SK-N-SH treated with all-trans-retinoic acid at 6 μM for 48 hours (cell line): Measurements from ENCODE around the gene HS6ST3.

Source experiments
- ATAC-seq: fragments of 200-7000 bp; cut with Tn5 transposase; 3 replicates; pipeline ENCODE4 v1.9.1; 2020; ENCODE audit warnings: mild to moderate bottlenecking, moderate library complexity
- ARNTL ChIP-seq: fragments of 450-650 bp; formaldehyde crosslinking; IDR thresholded peaks from 2 replicates; pipeline ENCODE4 v1.5.0; 2020; ENCODE audit warnings: low read depth, mild to moderate bottlenecking, moderate library complexity, borderline replicate concordance
- BACH2 ChIP-seq: fragments of 250-450 bp; sonication (Bioruptor Pico); IDR thresholded peaks from 2 replicates; pipeline ENCODE4 v1.9.0; 2021; ENCODE audit warnings: mild to moderate bottlenecking, borderline replicate concordance
- CREB5 ChIP-seq: fragments of 250-450 bp; sonication (Bioruptor Pico); IDR thresholded peaks from 2 replicates; pipeline ENCODE4 v1.5.1; 2020; ENCODE audit warnings: low read depth, mild to moderate bottlenecking, moderate library complexity
- CSDC2 ChIP-seq: fragments of 250-450 bp; sonication (Bioruptor Pico); IDR thresholded peaks from 2 replicates; pipeline ENCODE4 v1.5.0; 2020; ENCODE audit warnings: mild to moderate bottlenecking, moderate library complexity
- ESRRG ChIP-seq: fragments of 250-450 bp; sonication (Bioruptor Pico); IDR thresholded peaks from 2 replicates; pipeline ENCODE4 v1.6.1; 2021; ENCODE audit warnings: mild to moderate bottlenecking
- GLIS3 ChIP-seq: fragments of 250-450 bp; sonication (Bioruptor Pico); IDR thresholded peaks from 2 replicates; pipeline ENCODE4 v1.5.0; 2020; ENCODE audit warnings: mild to moderate bottlenecking, moderate library complexity
- ISL1 ChIP-seq: fragments of 250-450 bp; sonication (Bioruptor Pico); IDR thresholded peaks from 2 replicates; pipeline ENCODE4 v2.1.2; 2022; ENCODE audit warnings: mild to moderate bottlenecking, moderate library complexity
- OSR1 ChIP-seq: fragments of 250-450 bp; sonication (Bioruptor Pico); IDR thresholded peaks from 2 replicates; pipeline ENCODE4 v1.8.0; 2022; ENCODE audit warnings: moderate library complexity, mild to moderate bottlenecking, inconsistent platforms
- PPARA ChIP-seq: fragments of 250-450 bp; sonication (Bioruptor Pico); IDR thresholded peaks from 2 replicates; pipeline ENCODE4 v1.5.0; 2020; ENCODE audit warnings: mild to moderate bottlenecking, borderline replicate concordance
- RARB ChIP-seq: fragments of 250-450 bp; sonication (Bioruptor Pico); IDR thresholded peaks from 2 replicates; pipeline ENCODE4 v1.8.0; 2021; ENCODE audit warnings: mild to moderate bottlenecking, moderate library complexity
- SNAI2 ChIP-seq: fragments of 250-450 bp; sonication (Bioruptor Pico); IDR thresholded peaks from 2 replicates; pipeline ENCODE4 v1.5.0; 2020; ENCODE audit warnings: mild to moderate bottlenecking, moderate library complexity
- TCF4 ChIP-seq: fragments of 250-450 bp; sonication (Bioruptor Pico); IDR thresholded peaks from 2 replicates; pipeline ENCODE4 v1.8.0; 2021; ENCODE audit warnings: mild to moderate bottlenecking, moderate library complexity, borderline replicate concordance
- ZC3H10 ChIP-seq: fragments of 250-450 bp; sonication (Bioruptor Pico); IDR thresholded peaks from 2 replicates; pipeline ENCODE4 v1.5.1; 2021; ENCODE audit warnings: mild to moderate bottlenecking, moderate library complexity
- ZFP3 ChIP-seq: fragments of 250-450 bp; sonication (Bioruptor Pico); IDR thresholded peaks from 2 replicates; pipeline ENCODE4 v1.5.0; 2020; ENCODE audit warnings: mild to moderate bottlenecking, moderate library complexity
- ZNF565 ChIP-seq: fragments of 450-650 bp; formaldehyde crosslinking; conservative IDR thresholded peaks from 2 replicates; pipeline ENCODE4 v1.5.0; 2020; ENCODE audit warnings: low read depth, mild to moderate bottlenecking, moderate library complexity
- ZNF70 ChIP-seq: fragments of 450-650 bp; formaldehyde crosslinking; IDR thresholded peaks from 2 replicates; pipeline ENCODE4 v1.5.0; 2020; ENCODE audit warnings: mild to moderate bottlenecking, moderate library complexity
- ZNF8 ChIP-seq: fragments of 450-650 bp; formaldehyde crosslinking; IDR thresholded peaks from 2 replicates; pipeline ENCODE4 v1.5.0; 2020; ENCODE audit warnings: mild to moderate bottlenecking, moderate library complexity
- TF ChIP-seq, protein P1 (sequence below): fragments of 250-450 bp; sonication (Bioruptor Pico); IDR thresholded peaks from 2 replicates; pipeline ENCODE4 v1.8.0; 2020; ENCODE audit warnings: mild to moderate bottlenecking, moderate library complexity, borderline replicate concordance
- TF ChIP-seq, protein P2 (sequence below): fragments of 250-450 bp; sonication (Bioruptor Pico); IDR thresholded peaks from 2 replicates; pipeline ENCODE4 v1.5.0; 2020; ENCODE audit warnings: mild to moderate bottlenecking, moderate library complexity
- TF ChIP-seq, protein P3 (sequence below): fragments of 250-450 bp; sonication (Bioruptor Pico); IDR thresholded peaks from 2 replicates; pipeline ENCODE4 v1.5.1; 2021; ENCODE audit warnings: mild to moderate bottlenecking, moderate library complexity

HS6ST3 gene

GRCh38 chr13:96338030-96338429 is 248.1 kb downstream of the HS6ST3 start (continued):
- no peak for TF ChIP-seq PPARA (CRISPR knock-in tag)

- TF ChIP-seq SNAI2 (CRISPR knock-in tag) (no peak), PPARA (CRISPR knock-in tag) (no peak), GLIS3 (no peak), ZFP3 (CRISPR knock-in tag) (no peak), ESRRG (CRISPR knock-in tag) (no peak), BACH2 (CRISPR knock-in tag) (no peak), ZNF565 (CRISPR knock-in tag) (no peak)
- no peak for ATAC-seq
These were observed 252.4 kb downstream of the HS6ST3 start for GRCh38 chr13:96342286-96342685.

DNA sequence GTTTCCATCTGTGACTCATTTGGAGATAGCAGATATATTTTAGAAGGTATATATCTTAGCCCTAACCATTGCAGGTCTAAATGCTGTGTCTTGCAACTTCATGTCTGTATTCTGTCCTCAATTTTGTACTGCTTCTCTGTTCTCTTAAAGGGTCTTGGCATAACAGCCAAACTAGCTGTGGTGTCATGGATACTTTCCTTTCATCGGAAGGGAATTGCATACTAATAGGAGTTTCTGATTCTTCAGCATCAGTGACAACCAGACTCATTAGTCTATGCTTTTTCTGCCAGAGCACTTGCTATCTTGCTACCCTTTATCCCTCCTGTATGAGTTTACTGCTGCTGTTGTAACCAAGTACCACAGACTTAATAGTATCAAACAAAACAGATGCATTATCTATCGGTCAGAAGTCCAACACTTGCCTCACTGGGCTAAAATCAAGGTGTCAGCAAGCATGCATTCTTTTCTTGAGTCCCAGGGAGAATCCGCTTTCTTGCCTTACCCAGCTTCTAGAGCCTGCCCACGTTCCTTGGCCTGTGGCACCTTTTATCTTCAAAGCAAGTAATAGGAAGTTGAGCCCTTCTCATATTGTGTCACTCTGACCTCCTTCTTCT is 253.1 kb downstream of the HS6ST3 start:
- TF ChIP-seq ZC3H10 (no peak), SNAI2 (CRISPR knock-in tag) (no peak), ARNTL (CRISPR knock-in tag) (no peak), ZNF8 (CRISPR knock-in tag) (no peak)
- no peak for ATAC-seq

- TF ChIP-seq ISL1 (CRISPR knock-in tag) (no peak), SNAI2 (CRISPR knock-in tag) (no peak), GLIS3 (no peak), ZC3H10 (no peak), TCF4 (CRISPR knock-in tag) (no peak), ZFP3 (CRISPR knock-in tag) (no peak), OSR1 (no peak), ESRRG (CRISPR knock-in tag) (no peak), ZNF8 (CRISPR knock-in tag) (no peak), BACH2 (CRISPR knock-in tag) (no peak), CREB5 (no peak)
- TF ChIP-seq, protein P1, sequence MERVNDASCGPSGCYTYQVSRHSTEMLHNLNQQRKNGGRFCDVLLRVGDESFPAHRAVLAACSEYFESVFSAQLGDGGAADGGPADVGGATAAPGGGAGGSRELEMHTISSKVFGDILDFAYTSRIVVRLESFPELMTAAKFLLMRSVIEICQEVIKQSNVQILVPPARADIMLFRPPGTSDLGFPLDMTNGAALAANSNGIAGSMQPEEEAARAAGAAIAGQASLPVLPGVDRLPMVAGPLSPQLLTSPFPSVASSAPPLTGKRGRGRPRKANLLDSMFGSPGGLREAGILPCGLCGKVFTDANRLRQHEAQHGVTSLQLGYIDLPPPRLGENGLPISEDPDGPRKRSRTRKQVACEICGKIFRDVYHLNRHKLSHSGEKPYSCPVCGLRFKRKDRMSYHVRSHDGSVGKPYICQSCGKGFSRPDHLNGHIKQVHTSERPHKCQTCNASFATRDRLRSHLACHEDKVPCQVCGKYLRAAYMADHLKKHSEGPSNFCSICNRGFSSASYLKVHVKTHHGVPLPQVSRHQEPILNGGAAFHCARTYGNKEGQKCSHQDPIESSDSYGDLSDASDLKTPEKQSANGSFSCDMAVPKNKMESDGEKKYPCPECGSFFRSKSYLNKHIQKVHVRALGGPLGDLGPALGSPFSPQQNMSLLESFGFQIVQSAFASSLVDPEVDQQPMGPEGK (CRISPR knock-in tag), result no peak
- no peak; the same call in 2 of the 3 replicates for ATAC-seq
These were observed 257.0 kb downstream of the HS6ST3 start for GRCh38 chr13:96346921-96347320.

DNA sequence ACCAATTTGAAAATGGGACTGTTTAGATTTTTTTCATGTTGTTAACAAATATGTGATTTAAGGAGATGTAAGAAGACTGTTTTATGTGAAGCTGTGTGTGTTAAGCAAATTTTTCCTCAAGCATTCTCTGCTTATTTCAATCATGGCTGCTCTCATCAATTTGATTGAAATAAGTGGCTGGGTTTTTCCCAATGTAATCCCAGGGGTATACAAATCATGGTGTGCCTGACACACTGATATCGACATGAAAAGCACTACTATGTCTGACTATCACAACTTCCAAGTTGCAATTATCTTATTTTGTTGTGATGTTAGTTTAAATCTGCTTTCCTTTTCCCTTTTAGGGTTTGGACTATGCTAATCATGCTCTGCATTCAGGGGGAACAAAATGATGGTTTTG is 283.7 kb downstream of the HS6ST3 start:
- ATAC-seq, result no peak

DNA sequence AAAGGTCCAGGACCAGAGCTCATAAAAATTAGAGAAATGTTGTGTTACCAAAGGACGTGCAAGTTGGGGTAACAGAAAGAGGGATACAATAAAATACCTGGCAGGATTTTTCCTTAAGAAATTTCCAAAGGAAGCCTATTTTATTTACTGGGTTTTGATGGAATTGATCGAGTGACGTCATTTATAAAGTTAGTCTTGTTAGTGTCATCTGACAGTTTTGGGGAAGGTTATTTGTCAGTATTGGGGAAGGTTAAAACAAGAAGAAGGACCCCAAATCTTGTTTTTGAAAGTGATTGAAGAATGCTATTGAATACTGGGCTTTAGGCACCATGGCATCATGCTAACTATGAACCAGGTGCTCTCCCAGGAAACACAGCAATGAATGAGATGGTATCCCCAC is 287.9 kb downstream of the HS6ST3 start:
- TF ChIP-seq GLIS3, result no peak
- no peak for TF ChIP-seq ZNF565 (CRISPR knock-in tag)
- TF ChIP-seq, all 23 proteins: peak for 0
- ATAC-seq, result no peak

More for the DNA sequence above, 283.7 kb downstream of the HS6ST3 start:
- TF ChIP-seq OSR1 (no peak), RARB (CRISPR knock-in tag) (no peak), GLIS3 (no peak), ZNF70 (CRISPR knock-in tag) (no peak)
- TF ChIP-seq, protein P2, sequence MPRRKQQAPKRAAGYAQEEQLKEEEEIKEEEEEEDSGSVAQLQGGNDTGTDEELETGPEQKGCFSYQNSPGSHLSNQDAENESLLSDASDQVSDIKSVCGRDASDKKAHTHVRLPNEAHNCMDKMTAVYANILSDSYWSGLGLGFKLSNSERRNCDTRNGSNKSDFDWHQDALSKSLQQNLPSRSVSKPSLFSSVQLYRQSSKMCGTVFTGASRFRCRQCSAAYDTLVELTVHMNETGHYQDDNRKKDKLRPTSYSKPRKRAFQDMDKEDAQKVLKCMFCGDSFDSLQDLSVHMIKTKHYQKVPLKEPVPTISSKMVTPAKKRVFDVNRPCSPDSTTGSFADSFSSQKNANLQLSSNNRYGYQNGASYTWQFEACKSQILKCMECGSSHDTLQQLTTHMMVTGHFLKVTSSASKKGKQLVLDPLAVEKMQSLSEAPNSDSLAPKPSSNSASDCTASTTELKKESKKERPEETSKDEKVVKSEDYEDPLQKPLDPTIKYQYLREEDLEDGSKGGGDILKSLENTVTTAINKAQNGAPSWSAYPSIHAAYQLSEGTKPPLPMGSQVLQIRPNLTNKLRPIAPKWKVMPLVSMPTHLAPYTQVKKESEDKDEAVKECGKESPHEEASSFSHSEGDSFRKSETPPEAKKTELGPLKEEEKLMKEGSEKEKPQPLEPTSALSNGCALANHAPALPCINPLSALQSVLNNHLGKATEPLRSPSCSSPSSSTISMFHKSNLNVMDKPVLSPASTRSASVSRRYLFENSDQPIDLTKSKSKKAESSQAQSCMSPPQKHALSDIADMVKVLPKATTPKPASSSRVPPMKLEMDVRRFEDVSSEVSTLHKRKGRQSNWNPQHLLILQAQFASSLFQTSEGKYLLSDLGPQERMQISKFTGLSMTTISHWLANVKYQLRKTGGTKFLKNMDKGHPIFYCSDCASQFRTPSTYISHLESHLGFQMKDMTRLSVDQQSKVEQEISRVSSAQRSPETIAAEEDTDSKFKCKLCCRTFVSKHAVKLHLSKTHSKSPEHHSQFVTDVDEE (CRISPR knock-in tag), result no peak

- ATAC-seq, result no peak
- TF ChIP-seq, protein P1 (CRISPR knock-in tag), result no peak
- TF ChIP-seq ISL1 (CRISPR knock-in tag), result no peak
- TF ChIP-seq, protein P3, sequence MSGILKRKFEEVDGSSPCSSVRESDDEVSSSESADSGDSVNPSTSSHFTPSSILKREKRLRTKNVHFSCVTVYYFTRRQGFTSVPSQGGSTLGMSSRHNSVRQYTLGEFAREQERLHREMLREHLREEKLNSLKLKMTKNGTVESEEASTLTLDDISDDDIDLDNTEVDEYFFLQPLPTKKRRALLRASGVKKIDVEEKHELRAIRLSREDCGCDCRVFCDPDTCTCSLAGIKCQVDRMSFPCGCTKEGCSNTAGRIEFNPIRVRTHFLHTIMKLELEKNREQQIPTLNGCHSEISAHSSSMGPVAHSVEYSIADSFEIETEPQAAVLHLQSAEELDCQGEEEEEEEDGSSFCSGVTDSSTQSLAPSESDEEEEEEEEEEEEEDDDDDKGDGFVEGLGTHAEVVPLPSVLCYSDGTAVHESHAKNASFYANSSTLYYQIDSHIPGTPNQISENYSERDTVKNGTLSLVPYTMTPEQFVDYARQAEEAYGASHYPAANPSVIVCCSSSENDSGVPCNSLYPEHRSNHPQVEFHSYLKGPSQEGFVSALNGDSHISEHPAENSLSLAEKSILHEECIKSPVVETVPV, result no peak
- TF ChIP-seq ZNF8 (CRISPR knock-in tag), result no peak
- no peak for TF ChIP-seq CSDC2 (CRISPR knock-in tag)
- TF ChIP-seq PPARA (CRISPR knock-in tag), result no peak
These were observed 290.1 kb downstream of the HS6ST3 start for GRCh38 chr13:96379967-96380366.
